Left renal pelvis (tissue), 4 donors: Measurements from ENCODE around the gene SCN5A. TPM values are rescaled to one million over a fixed set of nuclear protein-coding genes. Genes with fewer than 3 reads are reported as not detected.

Experiments used
- DNase-seq, 4 donors: peaks; one replicate each; pipeline ENCODE4 v3.0.0-alpha.2; 2013; ENCODE audit warnings: low read depth in 4 of 4, low spot score in 3 of 4
- polyA plus RNA-seq, 4 donors: library from polyadenylated mRNA; unstranded; fragments of 120-200 nt; gene quantifications; one replicate each; pipeline ENCODE4 v1.2.1, GENCODE V29; 2013; ENCODE audit not compliant: insufficient read length in 4 of 4

The SCN5A gene
- polyA plus RNA-seq = 1 to 10 TPM in 2 of 4 donors, under 1 TPM in 2; 0.89 to 2.0 (median 1.0) TPM

DNA sequence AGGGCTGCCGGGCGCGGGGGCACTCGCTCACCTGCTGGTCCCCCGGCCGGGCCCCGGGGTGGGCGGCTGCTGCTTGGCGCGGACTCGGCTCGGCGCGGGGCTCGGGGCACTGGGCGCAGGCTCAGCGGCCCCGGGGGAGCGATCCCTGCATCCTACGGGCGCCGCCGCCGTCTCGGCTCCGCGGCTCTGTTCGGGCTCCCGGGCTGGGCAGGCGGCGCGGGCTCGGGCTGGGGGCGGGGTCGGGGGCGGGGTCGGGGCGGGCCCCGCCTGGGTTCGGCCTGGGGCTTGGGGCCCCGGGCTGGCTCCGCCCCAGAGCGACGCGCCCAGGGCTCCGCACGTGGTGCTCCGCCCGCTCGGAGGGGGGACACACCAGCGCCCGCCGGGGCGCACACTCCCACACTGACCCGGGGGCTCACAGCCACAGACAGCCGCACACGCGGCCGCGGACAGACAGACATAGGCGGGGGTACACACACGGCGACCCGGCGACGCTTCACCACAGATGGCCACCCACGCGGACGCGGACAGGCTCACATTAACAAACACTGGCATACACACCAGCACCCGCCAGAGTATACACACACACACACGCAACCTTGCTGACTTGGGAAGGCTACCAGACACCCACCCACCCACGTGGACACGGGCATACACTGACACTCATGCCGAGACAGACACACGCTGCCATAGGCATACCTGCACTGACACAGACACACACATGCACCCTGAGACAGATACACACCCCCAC is at the start of gene SCN5A:
TSS of gene SCN5A (minus strand) at position 188 of the 748 bp plus-strand sequence. CDS start 16,380 bp downstream, outside the sequence.
- peak in 2 of 4 donors; percentile 26 to 29 for DNase-seq

DNA sequence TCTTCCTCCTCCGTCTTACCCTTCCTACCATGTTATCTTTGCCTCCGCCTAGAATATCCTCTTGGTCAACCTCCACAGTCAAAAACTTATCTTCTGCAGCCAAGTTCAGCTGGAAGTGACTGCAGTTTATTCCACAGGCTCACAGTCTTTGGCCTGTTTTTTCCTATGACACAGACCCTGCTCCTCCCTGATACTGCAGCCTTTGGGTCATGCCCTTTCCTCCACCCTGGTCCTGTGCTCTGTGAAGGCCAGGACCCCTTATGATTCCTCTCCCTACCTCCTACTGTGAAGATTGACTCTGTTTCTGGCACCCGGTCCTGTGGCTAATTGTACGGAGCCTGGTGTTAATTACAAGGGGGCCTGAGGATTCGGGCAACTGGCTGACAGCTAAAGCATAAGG is 49.3 kb upstream of the SCN5A start:
- no peak for DNase-seq

- no peak for DNase-seq
Observed at GRCh38 chr3:38698061-38698460, 48.6 kb upstream of the SCN5A start.

- DNase-seq = no peak
Observed at GRCh38 chr3:38696034-38696433, 46.5 kb upstream of the SCN5A start.

- no peak for DNase-seq
Observed at GRCh38 chr3:38690185-38690584, 40.7 kb upstream of the SCN5A start.

DNA sequence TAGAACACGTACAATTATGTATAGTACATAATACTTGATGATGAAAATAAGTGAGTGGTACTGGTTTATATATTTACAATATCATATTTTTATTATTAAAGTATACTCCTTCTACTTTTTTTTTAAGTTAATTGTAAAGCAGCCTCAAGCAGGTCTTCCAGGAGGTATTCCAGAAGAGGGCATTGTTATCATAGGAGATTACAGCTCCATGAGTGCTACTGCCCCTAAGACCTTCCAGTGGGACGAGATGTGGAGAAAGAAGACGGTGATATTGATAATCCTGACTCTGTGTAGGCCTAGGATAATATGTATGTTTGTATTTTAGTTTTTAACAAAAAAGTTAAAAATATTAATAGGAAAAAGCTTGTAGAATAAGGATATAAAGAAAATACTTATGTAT is 40.3 kb upstream of the SCN5A start:
- DNase-seq = no peak

DNA sequence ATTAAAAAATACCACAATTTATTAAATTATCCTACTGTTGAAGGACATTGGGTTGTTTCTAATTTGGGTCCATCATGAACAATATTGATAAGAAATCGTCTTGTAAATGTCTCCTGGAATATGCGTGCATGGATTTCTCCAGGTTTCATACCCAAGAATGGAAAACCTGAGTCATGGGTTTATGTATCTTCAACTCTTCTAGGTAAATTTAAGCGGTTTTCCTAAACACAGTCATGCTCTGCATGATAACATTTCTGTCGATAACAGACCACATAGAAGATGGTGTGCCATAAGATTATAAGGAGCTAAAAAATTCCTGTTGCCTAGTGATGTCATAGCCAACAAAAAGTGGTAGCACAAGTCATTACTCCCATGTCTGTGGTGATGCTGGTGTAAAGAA is 39.9 kb upstream of the SCN5A start:
- DNase-seq = no peak

DNA sequence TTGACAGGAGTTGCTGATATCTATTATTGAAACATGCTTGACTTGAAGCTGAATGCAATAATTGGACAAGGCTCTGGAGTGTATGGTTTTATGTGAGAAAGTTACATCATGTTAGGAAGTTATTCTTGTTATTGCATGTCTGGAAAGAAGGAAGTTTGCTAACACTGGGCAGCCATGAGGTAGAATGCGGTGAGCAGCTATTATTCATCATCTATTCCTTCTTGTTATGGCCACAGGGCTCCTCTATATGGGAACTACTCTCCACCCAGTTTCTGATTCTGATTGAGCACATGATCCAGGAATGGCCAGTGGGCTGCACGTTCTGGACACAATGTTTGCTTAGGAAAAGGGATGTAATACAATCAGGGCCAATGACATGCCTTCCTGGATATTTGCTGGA is 37.8 kb upstream of the SCN5A start:
- DNase-seq = no peak

DNA sequence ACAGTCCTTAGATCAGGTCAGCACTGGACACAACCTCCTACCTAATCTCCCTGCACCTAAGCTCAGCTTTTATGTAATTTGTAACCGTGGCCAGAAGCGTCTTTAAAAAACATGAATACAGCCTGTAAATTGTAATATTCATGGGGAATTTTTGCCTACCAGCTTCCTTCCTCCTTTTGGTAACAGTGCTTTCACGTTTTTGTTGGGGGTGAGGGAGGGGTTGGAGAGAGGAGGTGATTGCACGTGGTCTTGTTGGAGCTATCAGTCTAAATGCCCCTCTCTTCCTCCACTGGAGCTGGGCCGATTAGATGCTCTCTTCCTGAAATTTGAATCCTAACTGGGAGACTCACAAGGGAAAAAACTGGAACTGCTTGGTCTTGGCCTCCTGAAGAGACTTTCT is 35.1 kb upstream of the SCN5A start:
- no peak for DNase-seq

- no peak for DNase-seq
Observed at GRCh38 chr3:38669668-38670067, 20.2 kb upstream of the SCN5A start.

- no peak for DNase-seq
Observed at GRCh38 chr3:38662544-38662943, 13.1 kb upstream of the SCN5A start.

DNA sequence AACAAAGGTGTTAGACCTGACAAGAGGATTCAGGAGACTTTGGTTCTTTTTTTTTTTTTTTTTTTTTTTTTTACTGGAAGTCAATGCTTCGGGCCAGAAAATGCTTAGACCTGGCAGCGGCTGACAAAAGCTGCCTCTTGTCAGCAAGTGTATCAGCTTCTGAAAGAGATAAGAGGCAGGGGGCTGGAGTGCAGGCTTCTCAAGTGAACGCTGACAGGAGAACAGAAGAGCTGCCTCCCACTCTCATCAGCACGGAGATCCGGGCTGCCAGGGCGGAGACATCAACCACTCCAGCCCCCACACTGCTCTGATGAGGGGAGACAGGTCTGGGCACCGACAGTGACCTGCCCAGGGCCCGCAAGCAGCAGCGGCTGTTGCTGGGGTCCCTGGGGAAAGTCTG is 9.4 kb upstream of the SCN5A start:
- DNase-seq = no peak

DNA sequence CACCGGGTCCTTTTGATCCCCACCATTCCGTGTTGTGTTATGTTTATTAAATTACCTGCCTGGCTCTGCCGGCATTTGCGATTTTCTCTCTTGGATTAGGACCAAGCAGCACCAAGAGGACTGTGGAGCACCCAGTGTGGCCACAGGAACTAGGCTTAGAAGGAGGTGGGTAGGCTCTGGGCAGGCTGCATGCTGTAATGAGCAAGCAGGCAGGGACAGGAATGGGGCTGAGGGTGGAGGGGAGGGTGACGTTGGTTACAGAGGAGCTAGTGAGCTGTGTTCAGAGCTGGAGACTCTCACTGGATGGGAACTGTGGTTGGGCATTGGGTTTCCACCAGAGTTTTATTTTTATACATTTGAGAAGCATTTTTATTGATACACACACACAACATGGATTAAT is 7.9 kb upstream of the SCN5A start:
- DNase-seq = no peak

DNA sequence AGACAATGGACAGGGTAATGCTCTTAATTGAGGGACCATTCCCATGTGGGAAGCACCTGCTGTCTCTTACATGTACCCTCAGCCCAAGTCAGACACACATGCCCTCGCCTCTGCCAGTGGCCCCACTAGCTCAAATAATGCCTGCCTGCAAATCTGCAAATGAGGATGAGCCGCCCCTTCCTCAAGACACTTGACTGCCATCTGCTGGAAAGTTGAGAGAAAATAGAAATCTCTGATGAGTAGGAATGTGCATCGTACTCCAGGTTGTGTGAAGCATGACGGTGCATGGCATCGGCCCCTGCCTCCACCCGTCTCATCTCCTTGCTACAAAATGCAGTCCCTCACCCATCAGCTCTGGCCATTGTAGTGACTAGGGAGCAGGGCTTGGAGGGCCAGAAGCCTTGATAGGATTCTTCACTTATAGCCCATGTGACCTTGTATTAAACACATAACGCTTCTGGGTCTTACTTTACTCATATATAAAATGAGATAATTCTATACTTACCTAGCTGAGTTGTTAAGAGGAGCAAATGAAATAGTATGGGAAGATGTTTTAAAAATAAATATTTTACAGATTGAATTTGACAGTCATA is 6.3 kb upstream of the SCN5A start:
- DNase-seq = peak in 1 of 4 donors; percentile 51

DNA sequence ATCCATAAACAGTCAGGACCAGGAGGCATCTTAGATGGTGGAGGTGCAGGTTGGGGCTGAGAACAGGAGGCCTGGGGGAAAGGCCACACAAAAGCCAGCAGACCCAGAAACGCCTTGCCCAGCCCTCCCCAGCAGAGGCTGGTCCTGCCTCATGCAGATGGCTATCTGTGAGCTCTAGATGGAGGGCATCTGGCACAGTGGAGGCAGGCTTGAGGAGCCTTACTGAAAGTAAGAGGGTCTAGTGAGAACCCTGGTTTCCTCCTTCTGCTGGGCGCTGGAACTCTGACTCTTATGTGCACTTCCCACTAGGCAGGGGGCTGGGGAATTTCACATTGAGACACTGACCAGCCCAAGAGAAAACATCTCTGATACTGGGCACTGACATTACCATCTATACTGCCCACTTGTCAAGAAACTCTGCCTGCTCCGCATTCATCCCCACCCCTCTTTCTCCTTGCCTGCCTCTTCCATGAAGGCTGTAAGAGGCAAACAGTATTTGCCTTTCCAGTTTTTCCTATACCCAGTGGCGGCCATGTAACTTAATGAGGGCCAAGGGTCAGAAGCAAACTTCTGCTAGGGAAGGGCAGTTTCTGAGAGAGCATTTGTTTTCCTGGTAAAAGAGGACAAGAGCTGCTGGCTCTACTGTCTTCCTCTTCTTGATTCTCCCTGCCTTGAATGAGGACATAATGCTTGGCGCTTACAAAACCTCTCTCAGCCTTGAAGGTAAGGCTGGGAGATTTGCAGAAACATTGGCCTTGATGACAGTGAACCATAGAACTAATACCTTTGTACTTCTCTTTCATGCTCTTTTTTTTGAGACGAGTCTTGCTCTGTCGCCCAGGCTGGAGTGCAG is 4.4 kb upstream of the SCN5A start:
- no peak for DNase-seq

DNA sequence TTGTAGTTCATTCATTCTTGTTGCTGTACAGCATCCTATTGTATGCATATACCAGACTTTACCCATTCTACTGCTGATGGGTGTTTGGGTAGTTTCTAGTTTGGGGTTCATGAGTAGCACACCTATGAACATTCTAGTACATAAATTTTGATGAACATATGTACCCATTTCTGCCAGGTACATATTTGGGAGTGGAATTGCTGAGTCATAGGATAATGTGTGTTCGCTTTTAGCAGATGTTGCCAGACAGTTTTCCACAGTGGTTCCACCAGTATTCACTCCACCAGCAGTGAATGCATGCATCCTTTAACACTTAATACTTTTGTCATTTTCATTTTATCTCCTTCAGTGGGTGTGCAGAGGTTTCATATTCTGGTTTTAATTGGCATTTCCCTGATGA is 3.4 kb upstream of the SCN5A start:
- DNase-seq = no peak

GRCh38 chr3:38651153-38651789 is 1.8 kb upstream of the SCN5A start:
- DNase-seq = peak in 2 of 4 donors; percentile 34 to 36

DNA sequence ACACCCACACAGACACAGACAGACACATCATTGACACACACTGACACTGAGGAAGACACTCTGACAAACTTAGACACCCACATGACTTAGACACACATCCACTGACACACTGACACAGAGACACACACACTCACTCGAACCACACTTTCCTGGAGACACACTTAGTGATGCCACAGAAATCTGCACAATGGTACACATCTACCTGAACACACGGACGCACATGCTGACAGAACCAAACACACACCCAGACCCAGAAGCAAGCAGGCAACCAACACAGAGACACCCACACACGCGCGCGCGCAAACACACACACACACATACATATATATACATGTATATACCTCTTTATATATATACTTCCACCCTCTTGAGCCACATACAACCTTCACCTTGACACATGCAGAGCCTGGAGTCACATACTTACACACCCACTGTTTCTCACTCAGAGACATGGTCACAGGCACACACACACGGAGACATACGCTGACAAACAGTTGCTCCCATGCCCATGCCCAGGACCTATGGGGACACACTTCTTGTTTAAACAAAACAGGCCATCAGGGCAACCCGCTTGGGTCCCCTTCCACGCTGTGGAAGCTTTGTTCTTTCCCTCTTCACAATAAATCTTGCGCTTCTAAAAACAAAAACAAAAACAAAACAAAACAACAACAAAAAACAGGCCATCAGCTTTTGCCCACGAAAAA is 913 bp upstream of the SCN5A start:
- no peak for DNase-seq

DNA sequence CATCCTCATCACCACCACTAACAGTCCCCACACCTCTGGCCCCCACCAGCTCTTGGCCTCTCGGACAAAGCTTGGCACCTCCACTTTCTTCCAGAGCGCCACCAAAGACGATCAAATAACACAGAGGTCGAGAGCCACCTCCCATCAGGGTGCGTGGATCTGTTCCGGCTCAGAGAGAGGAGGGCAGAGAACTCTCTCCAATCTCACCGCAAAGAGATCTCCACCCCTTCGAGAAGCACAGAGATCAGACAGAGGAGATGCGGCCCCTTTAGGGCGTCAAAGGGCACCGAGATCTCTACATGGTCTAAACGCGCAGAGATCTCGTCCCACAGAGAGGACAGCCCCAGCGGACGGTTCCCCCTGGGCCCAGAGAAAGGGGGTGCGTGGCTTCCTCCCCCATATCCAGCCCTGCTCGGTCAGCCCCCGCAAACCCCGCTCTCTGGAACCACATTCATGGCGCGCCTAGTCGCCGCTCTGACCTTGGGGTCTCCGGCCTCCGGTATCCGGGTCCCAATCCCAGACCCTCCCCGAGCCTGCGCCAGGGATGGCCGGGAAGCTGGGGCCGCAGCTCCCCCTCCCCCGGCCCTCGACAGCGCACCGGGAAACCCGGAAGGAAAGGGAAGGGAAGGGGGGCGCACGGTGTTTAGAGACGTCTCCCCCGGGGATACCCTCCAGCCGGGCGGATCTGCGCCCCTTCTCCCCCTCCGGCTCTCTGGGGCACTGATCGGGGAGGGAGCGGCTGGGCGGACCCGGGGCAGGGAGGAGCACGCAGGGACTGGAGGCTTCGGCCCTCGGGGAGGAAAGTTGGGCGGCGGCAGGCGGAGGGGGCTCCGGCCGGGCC is 608 bp downstream of the SCN5A start:
- no peak for DNase-seq
